Mesenchymal stem cell (in vitro differentiated cells and primary cell): ENCODE results near the gene NFATC4.

Experiments
- DNase-seq: peaks from one replicate; pipeline ENCODE4 v3.0.0-alpha.2; 2013
- H2AFZ ChIP-seq: one replicate; pipeline ENCODE4 v1.6.1; 2013; ENCODE audit warnings: low read depth, mild to moderate bottlenecking, control low read depth, inconsistent platforms, low read length, moderate library complexity
- H2AK5ac ChIP-seq: 2 replicates; pipeline ENCODE4 v1.6.1; 2013; ENCODE audit warnings: low read length, moderate library complexity, mild to moderate bottlenecking, inconsistent platforms; ENCODE audit not compliant: severe bottlenecking
- H2BK120ac ChIP-seq: one replicate; pipeline ENCODE4 v1.6.1; 2013; ENCODE audit warnings: low read depth, mild to moderate bottlenecking, inconsistent platforms, low read length, moderate library complexity
- H2BK12ac ChIP-seq, 2 experiments: one replicate each; pipeline ENCODE4 v1.6.1; 2013; ENCODE audit warnings: inconsistent platforms in 2 of 2, low read length in 2 of 2, mild to moderate bottlenecking in 2 of 2, moderate library complexity in 2 of 2, control low read depth in 1 of 2
- H2BK15ac ChIP-seq: one replicate; pipeline ENCODE4 v1.6.1; 2013; ENCODE audit warnings: mild to moderate bottlenecking, low read depth, inconsistent platforms; ENCODE audit not compliant: poor library complexity, severe bottlenecking
- H2BK5ac ChIP-seq: 2 replicates; pipeline ENCODE4 v1.6.1; 2013; ENCODE audit warnings: low read depth, mild to moderate bottlenecking, low read length, control low read depth, inconsistent platforms; ENCODE audit not compliant: poor library complexity, severe bottlenecking
- H3K14ac ChIP-seq, 2 experiments: one replicate each; pipeline ENCODE4 v1.6.1; 2013; ENCODE audit warnings: inconsistent platforms in 2 of 2, low read length in 2 of 2, control low read depth in 1 of 2, mild to moderate bottlenecking in 1 of 2, moderate library complexity in 1 of 2
- H3K18ac ChIP-seq, 2 experiments: one replicate each; pipeline ENCODE4 v1.6.1; 2013; ENCODE audit warnings: inconsistent platforms in 2 of 2, low read length in 2 of 2, control low read depth in 1 of 2, low read depth in 1 of 2, mild to moderate bottlenecking in 1 of 2
- H3K23ac ChIP-seq, 2 experiments: one replicate each; pipeline ENCODE4 v1.6.1; 2013; ENCODE audit warnings: inconsistent platforms in 2 of 2, low read length in 2 of 2, mild to moderate bottlenecking in 2 of 2, moderate library complexity in 2 of 2, control low read depth in 1 of 2
- H3K27ac ChIP-seq: 2 replicates; pipeline ENCODE4 v1.5.1; 2013; ENCODE audit warnings: mild to moderate bottlenecking, moderate library complexity, low read length, control low read depth, inconsistent platforms; ENCODE audit not compliant: poor library complexity, severe bottlenecking
- H3K27me3 ChIP-seq, 2 experiments: 2 replicates each; pipeline versions ENCODE4 v1.6.1 to v1.7.0; 2013; ENCODE audit warnings: low read length in 2 of 2, mild to moderate bottlenecking in 2 of 2, moderate library complexity in 2 of 2, control low read depth in 1 of 2, inconsistent platforms in 1 of 2; ENCODE audit not compliant: control insufficient read depth in 1 of 2, insufficient read depth in 1 of 2
- H3K36me3 ChIP-seq, 2 experiments: 2 replicates each; pipeline versions ENCODE4 v1.6.1 to v1.7.0; 2013; ENCODE audit warnings: low read length in 2 of 2, control low read depth in 1 of 2, inconsistent platforms in 1 of 2, low read depth in 1 of 2, mild to moderate bottlenecking in 1 of 2; ENCODE audit not compliant: insufficient read depth in 2 of 2, control insufficient read depth in 1 of 2
- H3K4ac ChIP-seq, 2 experiments: one replicate each; pipeline ENCODE4 v1.6.1; 2013; ENCODE audit warnings: inconsistent platforms in 2 of 2, low read length in 2 of 2, mild to moderate bottlenecking in 2 of 2, moderate library complexity in 2 of 2, control low read depth in 1 of 2, low read depth in 1 of 2
- H3K4me1 ChIP-seq: 2 replicates; pipeline ENCODE4 v1.6.1; 2013; ENCODE audit warnings: low read depth, low read length, control low read depth; ENCODE audit not compliant: control insufficient read depth, insufficient read depth
- H3K4me2 ChIP-seq: 2 replicates; pipeline ENCODE4 v1.6.1; 2013; ENCODE audit warnings: low read length, mild to moderate bottlenecking, inconsistent platforms; ENCODE audit not compliant: poor library complexity, severe bottlenecking
- H3K4me3 ChIP-seq, 2 experiments: 2 replicates each; pipeline versions ENCODE4 v1.5.1 to v1.7.0; 2013; ENCODE audit warnings: low read length in 2 of 2, mild to moderate bottlenecking in 2 of 2, control low read depth in 1 of 2, low read depth in 1 of 2; ENCODE audit not compliant: insufficient read depth in 1 of 2
- H3K79me1 ChIP-seq: replicated peaks from 2 replicates; pipeline ENCODE4 v1.6.1; 2013; ENCODE audit warnings: mild to moderate bottlenecking, control low read depth, low read length, inconsistent platforms; ENCODE audit not compliant: poor library complexity, severe bottlenecking
- H3K9ac ChIP-seq: 2 replicates; pipeline ENCODE4 v1.7.0; 2013; ENCODE audit warnings: mild to moderate bottlenecking, low read length, moderate library complexity
- H3K9me3 ChIP-seq: 2 replicates; pipeline ENCODE4 v1.7.0; 2013; ENCODE audit warnings: mild to moderate bottlenecking, low read length; ENCODE audit not compliant: control insufficient read depth
- H4K8ac ChIP-seq: one replicate; pipeline ENCODE4 v1.6.1; 2013; ENCODE audit warnings: inconsistent platforms, mild to moderate bottlenecking, low read length, moderate library complexity
- H4K91ac ChIP-seq: one replicate; pipeline ENCODE4 v1.6.1; 2013; ENCODE audit warnings: mild to moderate bottlenecking, low read length, inconsistent platforms
- WGBS: methylation state at CpG from one replicate; pipeline ENCODE4 v1.1.7; 2013; ENCODE audit warnings: mixed read lengths; 5-methylcytosine and 5-hydroxymethylcytosine counted together

NFATC4 gene

DNA sequence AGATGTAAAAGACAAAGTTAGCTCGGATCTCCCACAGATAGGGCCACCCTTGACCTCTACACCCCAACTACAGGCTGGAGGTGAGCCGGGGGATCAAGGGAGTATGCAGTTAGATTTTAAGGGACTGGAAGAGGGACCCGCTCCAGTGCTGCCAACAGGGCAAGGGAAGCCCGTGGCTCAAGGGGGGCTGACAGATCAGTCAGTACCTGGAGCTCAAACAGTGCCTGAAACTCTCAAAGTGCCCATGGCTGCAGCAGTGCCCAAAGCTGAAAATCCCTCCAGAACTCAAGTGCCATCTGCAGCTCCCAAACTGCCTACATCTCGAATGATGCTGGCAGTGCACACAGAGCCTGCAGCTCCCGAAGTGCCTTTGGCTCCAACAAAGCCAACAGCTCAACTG, 41.2 kb downstream of the NFATC4 start:
- Histone ChIP-seq H2BK15ac (no peak overlapping the region), H2BK12ac (no peak overlapping the region), H2BK5ac (no peak overlapping the region), H4K91ac (no peak overlapping the region), H3K27me3 (no peaks in the 10 kb centered on the region), H3K4ac (no peak overlapping the region), H3K36me3 (peaks cover 59 to 68% of the 10 kb centered on the region in 2 experiments), H3K14ac (no peak overlapping the region), H2BK120ac (no peak overlapping the region), H3K4me2 (no peak overlapping the region), H3K4me3 (no peak overlapping the region), H2AFZ (no peak overlapping the region), H3K18ac (no peak overlapping the region), H3K9me3 (no peaks in the 10 kb centered on the region), H2AK5ac (no peak overlapping the region), H3K9ac (no peak overlapping the region), H3K27ac (no peak overlapping the region), H4K8ac (no peak overlapping the region), H3K4me1 (no peaks in the 10 kb centered on the region), H3K23ac (no peak overlapping the region), H3K79me1 (peaks cover 7% of the 10 kb centered on the region)
- WGBS, result 98% methylated on average over 5 of the region's 6 CpGs
- no peak for DNase-seq

DNA sequence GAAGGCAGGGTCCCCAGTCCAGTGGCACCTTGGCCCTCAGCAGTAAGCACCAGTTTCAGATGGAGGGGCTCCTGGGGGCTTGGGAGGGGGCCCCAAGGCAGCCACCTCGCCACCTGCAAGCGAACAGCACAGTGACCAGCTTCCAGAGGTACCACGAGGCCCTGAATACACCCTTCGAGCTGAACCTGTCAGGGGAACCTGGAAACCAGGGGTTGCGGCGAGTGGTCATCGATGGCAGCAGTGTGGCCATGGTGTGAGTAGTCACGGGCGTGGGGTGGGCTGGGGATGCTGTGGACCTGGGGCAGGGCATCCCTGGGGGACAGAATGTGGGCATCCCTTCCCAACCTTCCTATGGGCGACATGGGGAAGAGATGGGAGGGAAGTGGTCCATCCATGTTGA, 42.0 kb downstream of the NFATC4 start:
- no peak overlapping the region for H3K27ac ChIP-seq
- no peak overlapping the region for H3K23ac ChIP-seq
- H2AK5ac ChIP-seq, result no peak overlapping the region
- peaks cover 65 to 70% of the 10 kb centered on the region in 2 experiments for H3K36me3 ChIP-seq
- DNase-seq, result no peak
- H4K8ac ChIP-seq, result no peak overlapping the region
- no peak overlapping the region for H2BK5ac ChIP-seq
- H2BK12ac ChIP-seq, result no peak overlapping the region
- no peak overlapping the region for H2BK15ac ChIP-seq
- no peak overlapping the region for H3K18ac ChIP-seq
- no peak overlapping the region for H3K4me3 ChIP-seq
- no peak overlapping the region for H2BK120ac ChIP-seq
- H3K9me3 ChIP-seq, result no peaks in the 10 kb centered on the region
- no peak overlapping the region for H4K91ac ChIP-seq
- no peak overlapping the region for H3K9ac ChIP-seq
- H3K4ac ChIP-seq, result no peak overlapping the region
- no peaks in the 10 kb centered on the region for H3K4me1 ChIP-seq
- no peaks in the 10 kb centered on the region for H3K27me3 ChIP-seq
- H3K4me2 ChIP-seq, result no peak overlapping the region
- no peak overlapping the region for H3K14ac ChIP-seq
- H2AFZ ChIP-seq, result no peak overlapping the region
- peaks cover 5% of the 10 kb centered on the region for H3K79me1 ChIP-seq
- 95% methylated on average over 10 of the region's 10 CpGs for WGBS

DNA sequence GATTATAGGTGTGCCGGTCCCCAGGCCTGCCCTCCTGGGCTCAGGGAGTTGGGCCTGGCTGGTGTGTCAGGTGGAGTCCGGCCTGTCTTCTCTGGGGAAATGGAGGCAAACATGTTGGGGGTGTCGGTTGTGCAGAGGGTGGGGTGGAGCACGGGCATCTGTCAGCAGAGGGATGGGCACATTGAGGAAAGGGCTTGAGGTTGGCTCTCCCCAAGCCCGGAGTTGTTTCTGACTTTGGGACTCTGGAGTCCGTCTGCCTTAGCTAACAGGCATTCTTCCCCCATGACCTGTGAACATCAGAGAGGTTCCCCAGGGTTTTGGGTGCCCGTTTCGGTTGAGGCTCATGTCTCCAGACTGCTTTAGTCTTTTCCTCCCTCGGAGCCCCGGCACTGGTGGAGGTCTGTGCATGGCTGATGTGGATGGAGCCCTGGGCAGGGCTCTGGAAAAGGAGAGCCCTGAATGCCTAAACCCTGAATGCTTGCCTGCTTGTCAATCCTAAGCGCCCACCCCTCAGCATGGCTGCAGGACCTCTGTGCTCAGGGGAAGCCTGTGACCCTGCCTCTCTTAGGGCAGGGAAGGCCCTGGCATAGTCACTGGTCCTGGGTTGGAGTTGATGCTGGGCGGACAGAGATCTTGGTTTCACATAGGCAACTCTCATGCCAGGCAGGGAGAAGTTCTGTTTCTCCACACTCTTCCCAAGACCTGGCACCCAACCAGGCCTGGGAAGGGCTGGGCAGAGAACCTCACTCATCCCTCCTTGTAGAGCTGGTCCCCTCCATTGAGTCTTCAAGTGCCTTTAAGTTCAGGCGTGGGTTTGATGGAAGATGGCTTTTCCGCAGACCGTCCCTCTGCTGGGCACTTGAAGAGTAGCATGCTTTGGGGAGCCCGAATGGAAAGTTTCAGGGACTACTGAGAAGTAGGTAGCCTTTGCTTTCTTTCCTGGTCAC, 43.7 kb downstream of the NFATC4 start:
- H3K79me1 ChIP-seq, result peaks cover 2% of the 10 kb centered on the region
- H2BK12ac ChIP-seq, result no peak overlapping the region
- no peak overlapping the region for H2BK120ac ChIP-seq
- no peak overlapping the region for H2BK15ac ChIP-seq
- no peaks in the 10 kb centered on the region for H3K9me3 ChIP-seq
- no peak overlapping the region for H4K91ac ChIP-seq
- H3K4me1 ChIP-seq, result no peaks in the 10 kb centered on the region
- peaks cover 75 to 76% of the 10 kb centered on the region in 2 experiments for H3K36me3 ChIP-seq
- 72% methylated on average over 16 of the region's 16 CpGs for WGBS
- no peak overlapping the region for H3K23ac ChIP-seq
- H2AK5ac ChIP-seq, result no peak overlapping the region
- H3K27ac ChIP-seq, result no peak overlapping the region
- peak; percentile 72 for DNase-seq
- H3K27me3 ChIP-seq, result no peaks in the 10 kb centered on the region
- no peak overlapping the region for H3K9ac ChIP-seq
- H3K4me2 ChIP-seq, result no peak overlapping the region
- H3K18ac ChIP-seq, result no peak overlapping the region
- H2BK5ac ChIP-seq, result no peak overlapping the region
- H4K8ac ChIP-seq, result no peak overlapping the region
- no peak overlapping the region for H2AFZ ChIP-seq
- no peak overlapping the region for H3K4me3 ChIP-seq
- no peak overlapping the region for H3K4ac ChIP-seq
- H3K14ac ChIP-seq, result no peak overlapping the region

DNA sequence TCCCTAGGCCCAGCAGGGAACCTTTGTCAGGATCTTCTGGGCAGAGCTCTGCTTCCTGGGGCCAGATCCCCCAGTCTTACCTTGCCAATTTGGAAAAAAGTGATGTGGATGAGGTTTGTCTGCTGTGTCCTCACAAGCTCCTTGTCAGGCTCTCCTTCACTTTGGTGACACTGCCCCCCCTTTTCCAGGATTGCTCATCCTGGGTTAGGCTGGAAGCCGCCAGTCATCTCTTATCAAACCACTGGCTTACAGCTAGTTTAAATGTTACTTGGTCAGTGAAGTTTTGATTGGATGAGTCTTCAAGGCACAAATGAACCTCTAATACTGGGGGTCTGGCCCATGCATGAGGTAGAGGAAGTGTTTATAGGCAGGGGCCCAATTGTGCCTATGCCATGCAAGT, 46.1 kb downstream of the NFATC4 start:
- WGBS, result no CpG with 5 or more reads among the region's 1 CpG
- H3K9ac ChIP-seq, result no peak overlapping the region
- no peak overlapping the region for H3K18ac ChIP-seq
- no peak overlapping the region for H3K23ac ChIP-seq
- no peak overlapping the region for H4K8ac ChIP-seq
- H4K91ac ChIP-seq, result no peak overlapping the region
- no peak overlapping the region for H3K14ac ChIP-seq
- H2BK5ac ChIP-seq, result no peak overlapping the region
- no peaks in the 10 kb centered on the region for H3K4me1 ChIP-seq
- no peak overlapping the region for H2AK5ac ChIP-seq
- no peak overlapping the region for H3K4me3 ChIP-seq
- DNase-seq, result no peak
- H3K9me3 ChIP-seq, result no peaks in the 10 kb centered on the region
- no peak overlapping the region for H2BK120ac ChIP-seq
- H2BK12ac ChIP-seq, result no peak overlapping the region
- H2BK15ac ChIP-seq, result no peak overlapping the region
- H3K27ac ChIP-seq, result no peak overlapping the region
- H3K27me3 ChIP-seq, result peaks cover 0 to 10% of the 10 kb centered on the region in 2 experiments
- no peak overlapping the region for H2AFZ ChIP-seq
- H3K4me2 ChIP-seq, result no peak overlapping the region
- H3K36me3 ChIP-seq, result peaks cover 59 to 64% of the 10 kb centered on the region in 2 experiments
- H3K4ac ChIP-seq, result no peak overlapping the region
- H3K79me1 ChIP-seq, result no peaks in the 10 kb centered on the region
